Testis (tissue), 2 donors: ENCODE results near the gene SALL2.

Source experiments
- POLR2A ChIP-seq: fragments of 450-650 bp; IDR thresholded peaks from one replicate; pipeline ENCODE4 v1.6.1; 2017; ENCODE audit warnings: antibody characterized with exemption, mild to moderate bottlenecking, moderate library complexity
- TF ChIP-seq, protein P1 (sequence below), 3 experiments: fragments of 450-650 bp in 2 of 3; fragments of 200-600 bp in 1 of 3; sonication (generic) in 1 of 3; IDR thresholded peaks; one replicate each; pipeline ENCODE4 v1.5.1; 2016 to 2019; ENCODE audit warnings: antibody characterized with exemption in 3 of 3, mild to moderate bottlenecking in 2 of 3, moderate library complexity in 1 of 3

DNA sequence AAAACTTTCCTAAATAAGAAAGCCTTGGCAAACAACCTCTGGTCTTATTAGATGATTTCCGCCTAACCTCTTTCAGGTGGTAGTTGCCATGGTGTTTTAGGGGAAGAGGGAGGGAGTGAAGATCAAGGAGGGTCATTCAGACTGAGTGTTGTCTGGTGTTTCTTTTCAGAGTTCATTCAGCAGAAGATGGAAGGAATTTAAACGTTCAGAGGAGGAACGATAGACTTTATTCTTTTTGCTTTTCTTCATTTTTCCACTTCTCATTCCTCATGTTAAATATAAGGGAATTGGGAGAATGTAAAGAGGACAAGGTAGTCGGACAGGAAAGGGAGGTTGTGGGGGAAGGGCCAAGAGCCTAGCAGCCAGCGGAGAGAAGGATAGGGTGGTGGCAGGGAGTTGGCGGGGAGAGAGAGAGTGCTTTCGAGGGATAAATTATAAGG is 17.4 kb upstream of the SALL2 start:
- TF ChIP-seq, protein P1, sequence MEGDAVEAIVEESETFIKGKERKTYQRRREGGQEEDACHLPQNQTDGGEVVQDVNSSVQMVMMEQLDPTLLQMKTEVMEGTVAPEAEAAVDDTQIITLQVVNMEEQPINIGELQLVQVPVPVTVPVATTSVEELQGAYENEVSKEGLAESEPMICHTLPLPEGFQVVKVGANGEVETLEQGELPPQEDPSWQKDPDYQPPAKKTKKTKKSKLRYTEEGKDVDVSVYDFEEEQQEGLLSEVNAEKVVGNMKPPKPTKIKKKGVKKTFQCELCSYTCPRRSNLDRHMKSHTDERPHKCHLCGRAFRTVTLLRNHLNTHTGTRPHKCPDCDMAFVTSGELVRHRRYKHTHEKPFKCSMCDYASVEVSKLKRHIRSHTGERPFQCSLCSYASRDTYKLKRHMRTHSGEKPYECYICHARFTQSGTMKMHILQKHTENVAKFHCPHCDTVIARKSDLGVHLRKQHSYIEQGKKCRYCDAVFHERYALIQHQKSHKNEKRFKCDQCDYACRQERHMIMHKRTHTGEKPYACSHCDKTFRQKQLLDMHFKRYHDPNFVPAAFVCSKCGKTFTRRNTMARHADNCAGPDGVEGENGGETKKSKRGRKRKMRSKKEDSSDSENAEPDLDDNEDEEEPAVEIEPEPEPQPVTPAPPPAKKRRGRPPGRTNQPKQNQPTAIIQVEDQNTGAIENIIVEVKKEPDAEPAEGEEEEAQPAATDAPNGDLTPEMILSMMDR (IDR thresholded peaks at IDR 0.05) = no peak
- no peak for TF ChIP-seq POLR2A
